PC-3 (cell line): ENCODE results near the gene GMEB2. TPM values are rescaled to one million over a fixed set of nuclear protein-coding genes. Genes with fewer than 3 reads are reported as not detected.

ENCODE experiments used
- ATAC-seq: fragments of 200-7000 bp; cut with Tn5 transposase; 2 replicates; pipeline ENCODE4 v1.9.1; 2020; ENCODE audit warnings: mild to moderate bottlenecking, moderate library complexity
- BruUV-seq: library from RNA; stranded (reverse); fragments of 400-500 nt; replicated peaks from 2 replicates; lab custom pipeline; 2021; lab: Mats Ljungman, UMichigan
- CTCF ChIA-PET: fragments of 300-600 bp; sonication (Branson Sonifier 250); formaldehyde crosslinking; loops from one replicate; lab custom pipeline; 2022; ENCODE audit warnings: antibody characterized with exemption; lab: Charles Lee
- POLR2A ChIA-PET: fragments of 300-600 bp; sonication (Branson Sonifier 250); formaldehyde crosslinking; loops from one replicate; lab custom pipeline; 2022; ENCODE audit warnings: antibody characterized with exemption; ENCODE audit not compliant: unreplicated experiment; lab: Charles Lee
- DNase-seq: peaks from one replicate; pipeline ENCODE4 v3.0.0-alpha.2; 2015
- H2AFZ ChIP-seq: fragments of 300-600 bp; sonication (generic); 2 replicates; pipeline ENCODE4 v1.6.0; 2016; ENCODE audit warnings: antibody characterized with exemption, low read length
- H3F3A ChIP-seq: fragments of 300-600 bp; sonication (generic); one replicate; pipeline ENCODE4 v1.6.0; 2017; ENCODE audit warnings: antibody characterized with exemption, low read length, control low read depth, mild to moderate bottlenecking; ENCODE audit not compliant: unreplicated experiment
- H3K27ac ChIP-seq: fragments of 300-600 bp; sonication (generic); 2 replicates; pipeline ENCODE4 v1.5.1; 2016; ENCODE audit warnings: mild to moderate bottlenecking, low read length
- H3K27me3 ChIP-seq: fragments of 300-600 bp; sonication (generic); 2 replicates; pipeline ENCODE4 v1.6.1; 2016; ENCODE audit warnings: low read length, mixed read lengths
- H3K36me3 ChIP-seq: fragments of 300-600 bp; sonication (generic); 2 replicates; pipeline ENCODE4 v1.6.1; 2016; ENCODE audit warnings: low read depth, mixed run types, low read length, mixed read lengths
- H3K4me1 ChIP-seq: fragments of 300-600 bp; sonication (generic); 2 replicates; pipeline ENCODE4 v1.5.1; 2016; ENCODE audit warnings: low read length; ENCODE audit not compliant: insufficient read depth
- H3K4me2 ChIP-seq: fragments of 300-600 bp; sonication (generic); 2 replicates; pipeline ENCODE4 v1.6.0; 2016; ENCODE audit warnings: low read length
- H3K4me3 ChIP-seq: fragments of 300-600 bp; sonication (generic); 2 replicates; pipeline ENCODE4 v1.5.1; 2016; ENCODE audit warnings: mild to moderate bottlenecking, low read length, mixed read lengths
- H3K79me2 ChIP-seq: fragments of 300-600 bp; sonication (generic); 2 replicates; pipeline ENCODE4 v1.6.1; 2017; ENCODE audit warnings: low read length, mixed read lengths
- H3K9ac ChIP-seq: fragments of 300-600 bp; sonication (generic); 2 replicates; pipeline ENCODE4 v1.6.0; 2016; ENCODE audit warnings: mild to moderate bottlenecking, low read length
- H3K9me2 ChIP-seq: fragments of 300-600 bp; sonication (generic); replicated peaks from 2 replicates; pipeline ENCODE4 v1.6.1; 2016; ENCODE audit warnings: mixed run types, low read length, mixed read lengths
- H3K9me3 ChIP-seq: fragments of 300-600 bp; sonication (generic); 2 replicates; pipeline ENCODE4 v1.6.1; 2016; ENCODE audit warnings: low read length, mixed read lengths
- H4K20me1 ChIP-seq: fragments of 300-600 bp; sonication (generic); 2 replicates; pipeline ENCODE4 v1.6.1; 2016; ENCODE audit warnings: low read length, mixed read lengths
- EZH2 ChIP-seq: fragments of 300-600 bp; sonication (generic); IDR thresholded peaks from one replicate; pipeline ENCODE4 v1.6.1; 2017; ENCODE audit warnings: antibody characterized with exemption, mild to moderate bottlenecking, low read length; ENCODE audit not compliant: unreplicated experiment
- EZH2phosphoT487 ChIP-seq: fragments of 300-600 bp; sonication (generic); IDR thresholded peaks from 2 replicates; pipeline ENCODE4 v1.6.1; 2018; ENCODE audit warnings: mild to moderate bottlenecking, antibody characterized with exemption, low read length, borderline replicate concordance
- intact Hi-C: fragments of 100-400 bp; cut with micrococcal nuclease; formaldehyde crosslinking; loops from 2 replicates; pipeline ENCODE4 v1.9.0; 2023
- total RNA-seq: library from RNA; depleted of rRNA; stranded (reverse); fragments of >200 nt; gene quantifications from 2 replicates; pipeline ENCODE4 v1.2.3, GENCODE V29; 2014; rRNA removed
- TF ChIP-seq, protein P1 (sequence below): fragments of 300-600 bp; sonication (generic); conservative IDR thresholded peaks from 2 replicates; pipeline ENCODE4 v1.5.1; 2017; ENCODE audit warnings: antibody characterized with exemption, low read depth, mild to moderate bottlenecking, low read length

Gene GMEB2
- total RNA-seq, 1 experiment from 2014 or later = 13.7 TPM

DNA sequence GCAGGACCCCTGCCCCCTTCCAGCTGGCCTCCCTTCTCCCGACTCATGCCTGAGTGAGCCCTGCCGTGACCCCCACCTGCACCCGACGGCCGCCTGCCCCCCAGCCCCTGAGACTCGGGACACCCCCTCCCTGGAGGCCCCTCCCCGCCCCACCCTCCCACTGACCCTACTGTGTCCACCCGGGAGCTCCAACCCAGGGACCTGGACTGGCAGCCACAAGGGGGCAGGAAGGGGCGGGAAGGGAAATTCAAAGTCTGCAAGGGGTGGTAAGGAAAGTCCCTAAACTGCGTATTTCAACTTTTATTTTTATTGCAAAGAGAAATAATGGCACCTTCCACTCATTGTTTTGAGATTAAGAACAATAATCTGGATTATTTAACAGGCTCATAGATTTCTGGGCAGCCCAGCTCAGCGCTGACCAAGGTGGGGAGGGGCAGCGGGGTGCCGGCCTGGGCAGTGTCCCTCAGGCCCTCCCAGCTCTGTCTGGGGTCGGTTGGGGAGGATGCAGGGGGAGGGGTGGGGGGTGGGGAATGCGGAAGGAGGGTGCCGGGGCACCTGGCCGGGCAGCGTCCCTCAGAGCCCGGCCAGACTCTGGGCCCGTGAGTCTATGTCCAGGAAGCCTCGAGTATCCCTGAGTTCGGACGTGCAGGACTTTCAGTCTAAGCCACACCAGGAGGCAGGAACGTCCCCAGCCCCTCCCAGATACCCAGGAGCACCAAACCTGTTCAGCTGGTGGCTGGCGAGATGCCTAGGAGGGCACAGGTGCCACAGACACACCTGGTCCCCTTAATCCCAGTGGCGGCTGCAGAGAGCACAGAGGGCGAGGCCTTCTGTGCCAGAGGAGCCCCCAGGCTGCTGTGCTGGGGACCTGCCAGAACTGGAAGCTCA, 88.5 kb downstream of the GMEB2 start:
- H2AFZ ChIP-seq = 0 out of 2 replicates have a peak overlapping the region, but pooled peaks have one; percentile 13
- peak overlapping the region; percentile 100 for H3K4me2 ChIP-seq
- intact Hi-C loops = loop anchor here (2.0 to 5.0 kb wide), 5 partner anchors 36 to 419 kb away; partner anchors contain the start of genes GMEB2, HELZ2 and UCKL1
- TF ChIP-seq, protein P1, sequence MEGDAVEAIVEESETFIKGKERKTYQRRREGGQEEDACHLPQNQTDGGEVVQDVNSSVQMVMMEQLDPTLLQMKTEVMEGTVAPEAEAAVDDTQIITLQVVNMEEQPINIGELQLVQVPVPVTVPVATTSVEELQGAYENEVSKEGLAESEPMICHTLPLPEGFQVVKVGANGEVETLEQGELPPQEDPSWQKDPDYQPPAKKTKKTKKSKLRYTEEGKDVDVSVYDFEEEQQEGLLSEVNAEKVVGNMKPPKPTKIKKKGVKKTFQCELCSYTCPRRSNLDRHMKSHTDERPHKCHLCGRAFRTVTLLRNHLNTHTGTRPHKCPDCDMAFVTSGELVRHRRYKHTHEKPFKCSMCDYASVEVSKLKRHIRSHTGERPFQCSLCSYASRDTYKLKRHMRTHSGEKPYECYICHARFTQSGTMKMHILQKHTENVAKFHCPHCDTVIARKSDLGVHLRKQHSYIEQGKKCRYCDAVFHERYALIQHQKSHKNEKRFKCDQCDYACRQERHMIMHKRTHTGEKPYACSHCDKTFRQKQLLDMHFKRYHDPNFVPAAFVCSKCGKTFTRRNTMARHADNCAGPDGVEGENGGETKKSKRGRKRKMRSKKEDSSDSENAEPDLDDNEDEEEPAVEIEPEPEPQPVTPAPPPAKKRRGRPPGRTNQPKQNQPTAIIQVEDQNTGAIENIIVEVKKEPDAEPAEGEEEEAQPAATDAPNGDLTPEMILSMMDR = peak; percentile 21; the same call in 1 of the 2 replicates
- no peak for TF ChIP-seq EZH2phosphoT487
- TF ChIP-seq EZH2 = no peak
- no peaks in the 10 kb centered on the region for H3K9me2 ChIP-seq
- BruUV-seq = no TSS peak
- peaks cover 33% of the 10 kb centered on the region for H3K4me1 ChIP-seq
- H3F3A ChIP-seq = no peaks in the 10 kb centered on the region
- CTCF ChIA-PET = interaction anchor here (0.5 to 2.7 kb wide), 15 partner anchors 18 to 442 kb away, joined by 3 to 76 read pairs (median 4); partner anchors contain the start of genes GMEB2, HELZ2, PPDPF and TPD52L2
- peak overlapping the region; percentile 84 for H3K4me3 ChIP-seq
- no peaks in the 10 kb centered on the region for H3K27me3 ChIP-seq
- DNase-seq (peak; percentile 98), ATAC-seq (peak; percentile 31)
- POLR2A ChIA-PET = interaction anchor here (0.6 to 2.2 kb wide), 5 partner anchors 18 to 103 kb away, joined by 4 to 24 read pairs (median 17); partner anchors contain the start of genes GMEB2, HELZ2 and PPDPF
- no peaks in the 10 kb centered on the region for H3K36me3 ChIP-seq
- H3K9me3 ChIP-seq = no peaks in the 10 kb centered on the region
- peaks cover 11% of the 10 kb centered on the region for H3K79me2 ChIP-seq
- no peaks in the 10 kb centered on the region for H4K20me1 ChIP-seq
- peak overlapping the region; percentile 63 for H3K9ac ChIP-seq
- peak overlapping the region; percentile 85 for H3K27ac ChIP-seq

Other genes starting within 250 kb of the GMEB2 start
- not detected in 2 replicates for gene KCNQ2, start 154.4 kb downstream of the GMEB2 start, total RNA-seq
- gene EEF1A2, start 128.0 kb downstream of the GMEB2 start, total RNA-seq = 463 and 559 TPM in 2 replicates
- 245 and 256 TPM in 2 replicates for gene PPDPF, start 106.3 kb downstream of the GMEB2 start, total RNA-seq
- gene PTK6, start 89.7 kb downstream of the GMEB2 start, total RNA-seq = 11.1 and 15.1 TPM in 2 replicates
- 0.22 and 0.63 TPM in 2 replicates for gene SRMS, start 79.4 kb downstream of the GMEB2 start, total RNA-seq
- 0.40 and 1.8 TPM in 2 replicates for gene FNDC11, start 72.9 kb downstream of the GMEB2 start, total RNA-seq
- gene HELZ2, start 52.9 kb downstream of the GMEB2 start, total RNA-seq = 33.4 and 77.2 TPM in 2 replicates
- gene STMN3, start 26.3 kb upstream of the GMEB2 start, total RNA-seq = 15.8 and 24.5 TPM in 2 replicates
- 43.0 and 56.2 TPM in 2 replicates for gene RTEL1, start 31.2 kb upstream of the GMEB2 start, total RNA-seq
- gene TNFRSF6B, start 69.6 kb upstream of the GMEB2 start, total RNA-seq = 41.6 and 59.0 TPM in 2 replicates
- 71.2 and 73.5 TPM in 2 replicates for gene ARFRP1, start 80.9 kb upstream of the GMEB2 start, total RNA-seq
- 37.9 and 56.8 TPM in 2 replicates for gene ZGPAT, start 80.9 kb upstream of the GMEB2 start, total RNA-seq
- gene LIME1, start 109.6 kb upstream of the GMEB2 start, total RNA-seq = 17.3 and 18.6 TPM in 2 replicates
- 116 TPM in 2 replicates for gene SLC2A4RG, start 112.7 kb upstream of the GMEB2 start, total RNA-seq
- gene ZBTB46, start 204.2 kb upstream of the GMEB2 start, total RNA-seq = 2.8 and 7.3 TPM in 2 replicates
- not detected in 2 replicates for gene ABHD16B, start 234.4 kb upstream of the GMEB2 start, total RNA-seq
- 147 and 167 TPM in 2 replicates for gene TPD52L2, start 238.2 kb upstream of the GMEB2 start, total RNA-seq